Measurements from ENCODE around the gene SYNGR3.

Gene SYNGR3

DNA sequence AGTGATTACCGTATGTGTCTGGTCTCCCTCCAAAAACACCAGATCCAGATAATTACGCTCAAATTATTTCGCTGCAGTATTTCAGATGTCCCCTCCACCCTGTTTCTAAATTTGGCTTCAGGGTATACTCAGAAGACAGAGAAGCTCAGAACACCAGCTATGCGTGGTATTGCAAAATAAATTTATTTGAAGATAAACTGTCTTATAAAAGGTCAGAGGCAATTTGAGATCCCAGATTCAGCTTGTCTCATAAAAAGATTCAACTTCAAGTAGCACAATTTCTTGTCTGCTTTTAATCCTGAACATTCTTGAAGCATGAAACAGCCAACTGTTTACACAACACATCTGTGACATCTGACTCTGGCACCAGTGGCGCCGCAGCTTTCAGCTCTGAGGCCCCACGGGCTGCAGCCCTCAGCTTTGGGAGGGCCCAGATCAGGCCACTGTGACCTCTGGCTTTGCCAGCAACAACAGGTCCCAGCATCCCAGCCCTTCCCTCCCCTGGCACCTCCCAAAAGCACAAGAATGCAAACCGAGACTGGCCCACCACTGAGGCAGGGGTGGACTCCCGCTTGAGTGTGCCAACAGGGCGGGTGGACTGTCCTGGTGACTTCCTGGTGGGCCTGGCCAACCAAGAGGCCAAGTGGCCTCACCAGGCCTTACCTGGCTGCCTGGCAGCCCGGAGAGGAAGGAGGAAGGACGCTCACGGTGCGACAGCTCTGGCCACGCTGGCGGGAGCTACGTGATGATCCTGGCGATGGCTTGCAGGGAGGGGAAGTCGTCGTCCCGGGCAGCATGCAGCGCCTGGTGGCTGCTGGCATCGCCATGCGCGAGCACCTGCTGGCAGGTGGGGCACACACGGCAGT is 8.0 kb downstream of the SYNGR3 start:
- Histone ChIP-seq H3K27me3 (ENCODE audit: insufficient read depth, low read length) (no peaks in the 10 kb centered on the region), H3K9ac (ENCODE audit: low read length) (no peak overlapping the region), H3K79me2 (ENCODE audit: insufficient read depth, low read length) (no peaks in the 10 kb centered on the region), H4K20me1 (ENCODE audit: insufficient read depth, low read length) (no peaks in the 10 kb centered on the region), H3K9me3 (ENCODE audit: low read length) (no peaks in the 10 kb centered on the region), H3K27ac (ENCODE audit: low read depth, low read length, poor library complexity, severe bottlenecking) (no peak overlapping the region), H3K9me2 (ENCODE audit: low read depth, low read length) (no peaks in the 10 kb centered on the region), H2AFZ (ENCODE audit: low read length) (no peak overlapping the region), H3K36me3 (ENCODE audit: insufficient read depth, low read length) (peaks cover 66% of the 10 kb centered on the region), H3K4me1 (ENCODE audit: insufficient read depth, low read length, severe bottlenecking) (peaks cover 11% of the 10 kb centered on the region), H3F3A (ENCODE audit: insufficient read depth, low read length) (no peaks in the 10 kb centered on the region), H3K4me3 (ENCODE audit: low read depth, low read length, poor library complexity, severe bottlenecking) (no peak overlapping the region), H3K4me2 (ENCODE audit: low read length) (no peak overlapping the region)
- TF ChIP-seq, protein P1, sequence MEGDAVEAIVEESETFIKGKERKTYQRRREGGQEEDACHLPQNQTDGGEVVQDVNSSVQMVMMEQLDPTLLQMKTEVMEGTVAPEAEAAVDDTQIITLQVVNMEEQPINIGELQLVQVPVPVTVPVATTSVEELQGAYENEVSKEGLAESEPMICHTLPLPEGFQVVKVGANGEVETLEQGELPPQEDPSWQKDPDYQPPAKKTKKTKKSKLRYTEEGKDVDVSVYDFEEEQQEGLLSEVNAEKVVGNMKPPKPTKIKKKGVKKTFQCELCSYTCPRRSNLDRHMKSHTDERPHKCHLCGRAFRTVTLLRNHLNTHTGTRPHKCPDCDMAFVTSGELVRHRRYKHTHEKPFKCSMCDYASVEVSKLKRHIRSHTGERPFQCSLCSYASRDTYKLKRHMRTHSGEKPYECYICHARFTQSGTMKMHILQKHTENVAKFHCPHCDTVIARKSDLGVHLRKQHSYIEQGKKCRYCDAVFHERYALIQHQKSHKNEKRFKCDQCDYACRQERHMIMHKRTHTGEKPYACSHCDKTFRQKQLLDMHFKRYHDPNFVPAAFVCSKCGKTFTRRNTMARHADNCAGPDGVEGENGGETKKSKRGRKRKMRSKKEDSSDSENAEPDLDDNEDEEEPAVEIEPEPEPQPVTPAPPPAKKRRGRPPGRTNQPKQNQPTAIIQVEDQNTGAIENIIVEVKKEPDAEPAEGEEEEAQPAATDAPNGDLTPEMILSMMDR (IDR thresholded peaks at IDR 0.05; ENCODE audit: low read length) = no peak
- TF ChIP-seq EZH2 (IDR thresholded peaks at IDR 0.05; ENCODE audit: borderline replicate concordance, low read length) = no peak

DNA sequence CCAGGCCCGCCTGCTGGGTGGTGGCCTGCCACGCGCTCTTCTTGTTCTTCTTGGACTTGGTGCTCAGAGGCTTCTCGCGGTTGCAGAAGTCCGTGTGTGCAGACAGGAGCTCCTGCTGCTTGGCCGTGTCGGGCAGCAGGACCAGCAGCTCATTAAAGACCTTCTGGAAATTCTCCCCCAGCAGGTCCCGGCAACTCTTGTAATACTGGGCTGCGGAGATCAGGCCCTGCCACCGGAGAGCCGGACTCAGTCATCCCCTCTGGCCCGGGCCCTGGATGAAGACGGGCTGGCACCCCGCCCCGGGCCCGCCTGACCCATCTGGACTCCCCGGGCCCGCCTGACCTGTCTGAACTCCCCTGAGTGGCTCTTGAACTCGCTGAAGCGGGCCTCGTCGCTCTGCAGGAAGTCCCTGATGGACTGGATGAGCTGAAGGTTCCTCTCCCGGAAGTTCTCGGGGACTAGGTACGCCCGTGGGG is 8.6 kb downstream of the SYNGR3 start:
- H3K36me3 ChIP-seq (ENCODE audit: insufficient read depth, low read length) = peaks cover 72% of the 10 kb centered on the region
- H3F3A ChIP-seq (ENCODE audit: insufficient read depth, low read length) = no peaks in the 10 kb centered on the region
- no peaks in the 10 kb centered on the region for H3K27me3 ChIP-seq (ENCODE audit: insufficient read depth, low read length)
- H3K9me2 ChIP-seq (ENCODE audit: low read depth, low read length) = no peaks in the 10 kb centered on the region
- no peak overlapping the region for H3K27ac ChIP-seq (ENCODE audit: low read depth, low read length, poor library complexity, severe bottlenecking)
- H3K9ac ChIP-seq (ENCODE audit: low read length) = no peak overlapping the region
- H3K4me3 ChIP-seq (ENCODE audit: low read depth, low read length, poor library complexity, severe bottlenecking) = no peak overlapping the region
- TF ChIP-seq, protein P1 (IDR thresholded peaks at IDR 0.05; ENCODE audit: low read length) = no peak
- TF ChIP-seq EZH2 (IDR thresholded peaks at IDR 0.05; ENCODE audit: borderline replicate concordance, low read length) = no peak
- no peaks in the 10 kb centered on the region for H3K79me2 ChIP-seq (ENCODE audit: insufficient read depth, low read length)
- peaks cover 8% of the 10 kb centered on the region for H3K4me1 ChIP-seq (ENCODE audit: insufficient read depth, low read length, severe bottlenecking)
- no peaks in the 10 kb centered on the region for H3K9me3 ChIP-seq (ENCODE audit: low read length)
- H4K20me1 ChIP-seq (ENCODE audit: insufficient read depth, low read length) = no peaks in the 10 kb centered on the region
- H3K4me2 ChIP-seq (ENCODE audit: low read length) = no peak overlapping the region
- H2AFZ ChIP-seq (ENCODE audit: low read length) = no peak overlapping the region

DNA sequence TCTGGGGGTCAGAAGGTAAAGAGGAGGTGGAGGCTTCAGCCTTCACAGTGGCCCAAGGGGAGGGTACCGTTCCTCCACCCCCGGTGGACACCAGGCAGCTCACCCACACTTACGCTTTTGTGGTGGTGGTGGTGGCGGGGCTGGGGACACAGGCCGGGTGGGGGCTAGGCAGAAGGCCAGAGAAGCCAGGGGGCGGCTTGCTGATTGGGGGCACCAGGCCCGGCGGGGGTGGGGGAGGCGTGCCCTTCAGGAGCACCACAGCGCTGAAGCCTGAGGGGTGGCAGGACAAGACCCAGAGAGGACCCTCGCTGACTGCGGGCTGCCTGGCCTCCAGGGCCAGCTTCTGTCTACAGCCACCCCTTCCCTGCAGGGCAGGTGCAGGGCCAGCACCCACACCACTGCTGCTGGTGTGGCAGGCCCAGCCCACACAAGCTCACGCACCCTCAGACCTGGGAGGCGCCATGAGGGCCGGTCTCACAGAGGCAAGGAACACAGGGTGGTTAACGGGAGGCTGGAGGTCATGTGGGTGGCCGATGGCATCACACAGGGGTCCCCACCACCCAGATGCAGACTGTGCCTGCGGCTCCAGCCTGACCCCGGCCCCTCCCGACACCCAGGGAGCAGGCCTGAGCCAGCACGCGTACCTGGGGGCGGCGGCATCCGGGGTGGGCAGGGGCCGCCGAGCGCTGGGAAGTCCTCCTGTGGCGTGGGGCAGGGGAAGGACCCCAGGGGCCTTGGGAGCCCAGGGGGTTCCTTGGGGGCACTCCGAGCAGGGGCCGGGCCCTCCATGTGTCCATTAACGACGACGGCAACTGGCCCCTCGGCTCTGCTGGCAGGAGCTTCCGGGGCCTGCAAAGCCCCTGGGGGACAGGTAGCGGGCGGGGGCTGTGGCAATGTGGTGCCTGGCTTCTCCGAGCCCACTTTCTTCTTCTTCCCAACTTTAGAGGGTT is 9.4 kb downstream of the SYNGR3 start:
- Histone ChIP-seq H3K27ac (ENCODE audit: low read depth, low read length, poor library complexity, severe bottlenecking) (no peak overlapping the region), H3K4me2 (ENCODE audit: low read length) (no peak overlapping the region), H3K27me3 (ENCODE audit: insufficient read depth, low read length) (no peaks in the 10 kb centered on the region), H3K9me3 (ENCODE audit: low read length) (no peaks in the 10 kb centered on the region), H3K4me1 (ENCODE audit: insufficient read depth, low read length, severe bottlenecking) (peaks cover 3% of the 10 kb centered on the region), H3K9me2 (ENCODE audit: low read depth, low read length) (no peaks in the 10 kb centered on the region), H2AFZ (ENCODE audit: low read length) (no peak overlapping the region), H3K36me3 (ENCODE audit: insufficient read depth, low read length) (peaks cover 75% of the 10 kb centered on the region), H3F3A (ENCODE audit: insufficient read depth, low read length) (no peaks in the 10 kb centered on the region), H3K9ac (ENCODE audit: low read length) (no peak overlapping the region), H3K79me2 (ENCODE audit: insufficient read depth, low read length) (no peaks in the 10 kb centered on the region), H4K20me1 (ENCODE audit: insufficient read depth, low read length) (no peaks in the 10 kb centered on the region), H3K4me3 (ENCODE audit: low read depth, low read length, poor library complexity, severe bottlenecking) (no peak overlapping the region)
- no peak for TF ChIP-seq EZH2 (IDR thresholded peaks at IDR 0.05; ENCODE audit: borderline replicate concordance, low read length)
- TF ChIP-seq, protein P1 (IDR thresholded peaks at IDR 0.05; ENCODE audit: low read length) = no peak

All from OCI-LY1 (cell line).